ENCODE data around the gene NYNRIN. TPM values are rescaled to one million over a fixed set of nuclear protein-coding genes. Genes with fewer than 3 reads are reported as not detected.
A peak's percentile ranks its signal among the peaks of the same experiment; 100 is the strongest.

The NYNRIN gene
- total and polyA plus RNA-seq, 2 donors (not counting 3 experiments of a cell fraction or from before 2014, with no cell fraction given): 37.2 to 42.8 TPM

DNA sequence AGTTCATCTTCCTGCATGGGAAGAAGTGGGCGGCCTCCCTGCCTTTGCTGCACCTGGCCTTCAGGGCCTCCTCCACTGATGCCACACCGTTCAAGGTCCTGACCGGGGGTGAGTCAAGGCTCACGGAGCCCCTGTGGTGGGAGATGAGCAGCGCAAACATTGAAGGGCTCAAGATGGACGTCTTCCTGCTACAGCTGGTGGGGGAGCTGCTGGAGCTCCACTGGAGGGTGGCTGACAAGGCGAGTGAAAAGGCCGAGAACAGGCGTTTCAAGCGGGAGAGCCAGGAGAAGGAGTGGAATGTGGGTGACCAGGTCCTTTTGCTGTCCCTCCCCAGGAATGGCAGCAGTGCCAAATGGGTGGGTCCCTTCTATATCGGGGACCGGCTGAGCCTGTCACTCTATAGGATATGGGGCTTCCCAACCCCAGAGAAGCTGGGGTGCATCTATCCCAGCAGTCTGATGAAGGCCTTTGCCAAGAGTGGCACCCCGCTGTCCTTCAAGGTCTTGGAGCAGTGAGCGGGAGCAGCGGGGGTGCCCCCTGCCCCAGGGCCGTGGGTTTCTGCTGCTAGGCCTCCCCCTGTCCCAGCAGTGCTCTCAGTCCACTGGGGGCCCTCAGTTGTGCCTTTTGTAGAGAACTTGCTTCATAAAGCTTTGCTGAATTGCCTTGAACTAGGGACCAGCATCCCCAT is 18.3 kb downstream of the NYNRIN start:
- H3K4me3 ChIP-seq (replicated peaks in 1 of 3; ENCODE audit: insufficient read depth in 1 of 3, low read depth in 1 of 3, low read length in 3 of 3): no peak overlapping the region
- H3K36me3 ChIP-seq (ENCODE audit: control insufficient read depth in 2 of 2, extremely low read depth in 1 of 2, insufficient read depth in 2 of 2, low read length in 2 of 2): peaks cover 4 to 32% of the 10 kb centered on the region in 2 experiments
- no peaks in the 10 kb centered on the region for H3K9me3 ChIP-seq (replicated peaks; ENCODE audit: control insufficient read depth, insufficient read depth, low read length)
- H3K4me1 ChIP-seq (ENCODE audit: control insufficient read depth, extremely low read depth, insufficient read depth, low read length): peaks cover 17% of the 10 kb centered on the region
- no peak overlapping the region for H3K4me2 ChIP-seq (ENCODE audit: insufficient read depth, low read length)
- dilution Hi-C loops (cut with MboI; ENCODE audit: extremely low pct_ligation_motif_present, low sequenced_read_pairs): no loop called here
- H3K9me1 ChIP-seq (replicated peaks; ENCODE audit: control insufficient read depth, extremely low read depth, insufficient read depth, low read length): no peaks in the 10 kb centered on the region
- no peaks in the 10 kb centered on the region for H3K79me2 ChIP-seq (ENCODE audit: control insufficient read depth, insufficient read depth, low read length)
- ChIA-PET POLR2A (interaction anchor here (1.8 kb wide), 1 partner anchor 15 kb away, joined by 5 read pairs; no protein-coding TSS in a partner anchor), CTCF (interaction anchor here (1.4 to 3.9 kb wide), 3 partner anchors 14 to 84 kb away, joined by 3 to 50 read pairs (median 23); partner anchors contain the start of gene NYNRIN)
- no peak overlapping the region for H3K9ac ChIP-seq (replicated peaks; ENCODE audit: extremely low read depth, insufficient read depth, low read length)
- no peak for TF ChIP-seq FOS (IDR thresholded peaks at IDR 0.05; ENCODE audit: borderline replicate concordance, insufficient read depth, low read length)
- no peak for TF ChIP-seq POLR2AphosphoS5 (IDR thresholded peaks at IDR 0.05; ENCODE audit: insufficient read depth, low read depth, low read length)
- no peak for TF ChIP-seq JUN (IDR thresholded peaks at IDR 0.05; ENCODE audit: borderline replicate concordance, insufficient read depth, insufficient read length, low read depth)
- no peak for TF ChIP-seq MYC (IDR thresholded peaks at IDR 0.05; ENCODE audit: low read depth, low read length)
- TF ChIP-seq POLR2A (IDR thresholded peaks at IDR 0.05; ENCODE audit: low read depth, low read length): no peak
- no peak overlapping the region for H2AFZ ChIP-seq (ENCODE audit: low read depth, low read length)
- no TSS peak for BruUV-seq (replicated peaks)
- FAIRE-seq: no peak
- intact Hi-C loops (cut with micrococcal nuclease): no loop called here
- no peak for DNase-seq (ENCODE audit: low read depth, low spot score)
- no peaks in the 10 kb centered on the region for H3K27me3 ChIP-seq (ENCODE audit: control insufficient read depth in 2 of 2, insufficient read depth in 2 of 2, low read length in 2 of 2)
- H4K20me1 ChIP-seq (replicated peaks; ENCODE audit: control insufficient read depth, extremely low read depth, insufficient read depth, low read length): no peaks in the 10 kb centered on the region
- no peak overlapping the region for H3K27ac ChIP-seq (ENCODE audit: insufficient read depth, low read depth, low read length)

DNA sequence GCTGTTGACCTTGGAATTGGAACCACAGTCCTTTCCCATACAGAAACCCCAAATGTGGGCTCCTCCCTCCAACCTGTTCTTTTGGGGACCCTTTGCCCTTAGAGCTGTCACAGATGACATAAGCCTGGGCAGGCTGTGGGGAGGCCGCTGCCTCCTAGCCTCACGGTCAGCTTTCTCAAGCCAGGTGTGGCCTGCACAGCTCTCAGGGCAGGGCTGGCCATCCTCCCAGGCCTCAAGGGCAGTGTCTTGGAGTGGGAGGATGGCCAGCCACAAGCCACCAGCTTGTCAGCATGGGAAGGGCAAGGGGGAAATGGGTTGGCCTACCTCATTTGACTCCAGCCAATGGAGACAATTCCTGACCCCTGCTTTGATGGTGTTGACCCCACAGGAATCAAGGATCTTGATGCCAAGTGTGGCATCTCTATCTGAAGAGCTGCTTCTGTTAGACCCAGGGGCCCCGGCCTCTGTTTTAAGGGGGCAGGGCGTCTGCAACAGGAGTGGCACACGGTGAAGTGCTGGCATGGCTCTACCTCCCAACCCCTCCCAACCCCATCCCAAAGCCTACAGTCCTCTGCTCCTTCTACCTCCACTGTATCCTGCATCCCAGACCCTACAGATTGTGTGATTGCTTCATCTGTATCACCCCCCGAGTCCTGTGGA is 19.2 kb downstream of the NYNRIN start:
- no TSS peak for BruUV-seq (replicated peaks)
- no peaks in the 10 kb centered on the region for H3K79me2 ChIP-seq (ENCODE audit: control insufficient read depth, insufficient read depth, low read length)
- ChIA-PET CTCF (interaction anchor here (1.3 to 3.9 kb wide), 7 partner anchors 12 to 85 kb away, joined by 3 to 50 read pairs (median 7); partner anchors contain the start of gene NYNRIN), POLR2A (interaction anchor here (1.0 to 1.8 kb wide), 4 partner anchors 12 to 52 kb away, joined by 3 to 5 read pairs (median 4); partner anchors contain the start of genes KHNYN and NYNRIN)
- H2AFZ ChIP-seq (ENCODE audit: low read depth, low read length): no peak overlapping the region
- no peaks in the 10 kb centered on the region for H4K20me1 ChIP-seq (replicated peaks; ENCODE audit: control insufficient read depth, extremely low read depth, insufficient read depth, low read length)
- peaks cover 17% of the 10 kb centered on the region for H3K4me1 ChIP-seq (ENCODE audit: control insufficient read depth, extremely low read depth, insufficient read depth, low read length)
- no peak for DNase-seq (ENCODE audit: low read depth, low spot score)
- no peaks in the 10 kb centered on the region for H3K27me3 ChIP-seq (ENCODE audit: control insufficient read depth in 2 of 2, insufficient read depth in 2 of 2, low read length in 2 of 2)
- FAIRE-seq: no peak
- intact Hi-C loops (cut with micrococcal nuclease): no loop called here
- no peak overlapping the region for H3K4me2 ChIP-seq (ENCODE audit: insufficient read depth, low read length)
- no peak for TF ChIP-seq FOS (IDR thresholded peaks at IDR 0.05; ENCODE audit: borderline replicate concordance, insufficient read depth, low read length)
- TF ChIP-seq POLR2A (IDR thresholded peaks at IDR 0.05; ENCODE audit: low read depth, low read length): no peak
- TF ChIP-seq EZH2 (IDR thresholded peaks at IDR 0.05; ENCODE audit: borderline replicate concordance, low read depth, low read length, severe bottlenecking): no peak
- no peak for TF ChIP-seq JUN (IDR thresholded peaks at IDR 0.05; ENCODE audit: borderline replicate concordance, insufficient read depth, insufficient read length, low read depth)
- TF ChIP-seq, protein P1, sequence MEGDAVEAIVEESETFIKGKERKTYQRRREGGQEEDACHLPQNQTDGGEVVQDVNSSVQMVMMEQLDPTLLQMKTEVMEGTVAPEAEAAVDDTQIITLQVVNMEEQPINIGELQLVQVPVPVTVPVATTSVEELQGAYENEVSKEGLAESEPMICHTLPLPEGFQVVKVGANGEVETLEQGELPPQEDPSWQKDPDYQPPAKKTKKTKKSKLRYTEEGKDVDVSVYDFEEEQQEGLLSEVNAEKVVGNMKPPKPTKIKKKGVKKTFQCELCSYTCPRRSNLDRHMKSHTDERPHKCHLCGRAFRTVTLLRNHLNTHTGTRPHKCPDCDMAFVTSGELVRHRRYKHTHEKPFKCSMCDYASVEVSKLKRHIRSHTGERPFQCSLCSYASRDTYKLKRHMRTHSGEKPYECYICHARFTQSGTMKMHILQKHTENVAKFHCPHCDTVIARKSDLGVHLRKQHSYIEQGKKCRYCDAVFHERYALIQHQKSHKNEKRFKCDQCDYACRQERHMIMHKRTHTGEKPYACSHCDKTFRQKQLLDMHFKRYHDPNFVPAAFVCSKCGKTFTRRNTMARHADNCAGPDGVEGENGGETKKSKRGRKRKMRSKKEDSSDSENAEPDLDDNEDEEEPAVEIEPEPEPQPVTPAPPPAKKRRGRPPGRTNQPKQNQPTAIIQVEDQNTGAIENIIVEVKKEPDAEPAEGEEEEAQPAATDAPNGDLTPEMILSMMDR (IDR thresholded peaks at IDR 0.05; ENCODE audit: extremely low read depth in 1 of 2, insufficient read depth in 1 of 2, low read depth in 1 of 2, low read length in 2 of 2): no peak
- TF ChIP-seq GATA2 (IDR thresholded peaks at IDR 0.05; ENCODE audit: insufficient read depth, insufficient read length, low read depth, low read length): no peak
- H3K27ac ChIP-seq (ENCODE audit: insufficient read depth, low read depth, low read length): peak overlapping the region; percentile 1
- peaks cover 4 to 28% of the 10 kb centered on the region in 2 experiments for H3K36me3 ChIP-seq (ENCODE audit: control insufficient read depth in 2 of 2, extremely low read depth in 1 of 2, insufficient read depth in 2 of 2, low read length in 2 of 2)
- H3K9me1 ChIP-seq (replicated peaks; ENCODE audit: control insufficient read depth, extremely low read depth, insufficient read depth, low read length): no peaks in the 10 kb centered on the region
- H3K4me3 ChIP-seq (replicated peaks in 1 of 3; ENCODE audit: insufficient read depth in 1 of 3, low read depth in 1 of 3, low read length in 3 of 3): no peak overlapping the region
- H3K9me3 ChIP-seq (replicated peaks; ENCODE audit: control insufficient read depth, insufficient read depth, low read length): no peaks in the 10 kb centered on the region
- dilution Hi-C loops (cut with MboI; ENCODE audit: extremely low pct_ligation_motif_present, low sequenced_read_pairs): no loop called here
- no peak overlapping the region for H3K9ac ChIP-seq (replicated peaks; ENCODE audit: extremely low read depth, insufficient read depth, low read length)

Measured in endothelial cell of umbilical vein (primary cell).